Endothelial cell of umbilical vein (primary cell): ENCODE measurements around the gene DUSP8.

ENCODE experiments used
- CTCF ChIP-seq, 2 donors: IDR thresholded peaks; 1 replicate in 1 of 2; 2 replicates in 1 of 2; pipeline ENCODE4 v1.5.1; 2011; ENCODE audit warnings: low read length in 2 of 2, mild to moderate bottlenecking in 2 of 2, moderate library complexity in 2 of 2, control low read depth in 1 of 2, inconsistent platforms in 1 of 2, low read depth in 1 of 2; ENCODE audit not compliant: insufficient read depth in 1 of 2; ENCODE audit errors: extremely low read depth in 1 of 2
- EZH2 ChIP-seq: IDR thresholded peaks from 2 replicates; pipeline ENCODE4 v1.6.1; 2012; ENCODE audit warnings: borderline replicate concordance, low read depth, mild to moderate bottlenecking, moderate library complexity, low read length, inconsistent platforms; ENCODE audit not compliant: severe bottlenecking
- MAX ChIP-seq: IDR thresholded peaks from 2 replicates; pipeline ENCODE4 v1.6.1; 2011; ENCODE audit not compliant: insufficient read depth, insufficient read length
- POLR2A ChIP-seq: IDR thresholded peaks from 2 replicates; pipeline ENCODE4 v1.6.1; 2012; ENCODE audit warnings: low read depth, mild to moderate bottlenecking, control low read depth, low read length
- POLR2AphosphoS5 ChIP-seq: IDR thresholded peaks from 2 replicates; pipeline ENCODE4 v1.6.1; 2012; ENCODE audit warnings: low read depth, mild to moderate bottlenecking, control low read depth, low read length, moderate library complexity; ENCODE audit not compliant: insufficient read depth

GRCh38 chr11:1505480-1505879 is 66.6 kb downstream of the DUSP8 start:
- TF ChIP-seq CTCF (IDR thresholded peaks at IDR 0.05; ENCODE audit: extremely low read depth in 1 of 2, insufficient read depth in 1 of 2, low read depth in 1 of 2, low read length in 2 of 2) (peak; percentile 26), POLR2A (no peak), EZH2 (no peak), POLR2AphosphoS5 (no peak), MAX (no peak)
